GM19438 (cell line): ENCODE results near the gene TRANK1.

Experiments used
- ATAC-seq: cut with Tn5 transposase; IDR thresholded peaks from one replicate; pipeline ENCODE4 v1.9.1; 2021; ENCODE audit warnings: low read depth; ENCODE audit not compliant: unreplicated experiment

Gene TRANK1

GRCh38 chr3:36862076-36862755 is 82.6 kb downstream of the TRANK1 start:
- no peak for ATAC-seq

- no peak for ATAC-seq
These were observed 85.4 kb downstream of the TRANK1 start for GRCh38 chr3:36859494-36859893.

- ATAC-seq, result no peak
These were observed 92.8 kb downstream of the TRANK1 start for GRCh38 chr3:36852071-36852470.

- no peak for ATAC-seq
These were observed 94.1 kb downstream of the TRANK1 start for GRCh38 chr3:36850743-36851142.

GRCh38 chr3:36846406-36846805 is 98.4 kb downstream of the TRANK1 start:
- no peak for ATAC-seq

GRCh38 chr3:36843065-36844051 is 101.5 kb downstream of the TRANK1 start:
- peak; percentile 80 for ATAC-seq

GRCh38 chr3:36842275-36842674 is 102.6 kb downstream of the TRANK1 start:
- ATAC-seq, result no peak

GRCh38 chr3:36840453-36840921 is 104.4 kb downstream of the TRANK1 start:
- no peak for ATAC-seq

GRCh38 chr3:36837089-36837488 is 107.8 kb downstream of the TRANK1 start:
- ATAC-seq, result no peak

GRCh38 chr3:36833160-36833814 is 111.6 kb downstream of the TRANK1 start:
- no peak for ATAC-seq

GRCh38 chr3:36832406-36832805 is 112.4 kb downstream of the TRANK1 start:
- no peak for ATAC-seq

GRCh38 chr3:36827133-36827532 is 117.7 kb downstream of the TRANK1 start:
- ATAC-seq, result no peak

GRCh38 chr3:36826240-36826639 is 118.6 kb downstream of the TRANK1 start:
- ATAC-seq, result no peak

GRCh38 chr3:36824443-36824842 is 120.4 kb downstream of the TRANK1 start:
- ATAC-seq, result no peak

GRCh38 chr3:36823806-36824205 is 121.0 kb downstream of the TRANK1 start:
- ATAC-seq, result no peak

- ATAC-seq, result no peak
These were observed 124.8 kb downstream of the TRANK1 start for GRCh38 chr3:36820083-36820482.

- no peak for ATAC-seq
These were observed 126.9 kb downstream of the TRANK1 start for GRCh38 chr3:36817806-36818533.

- no peak for ATAC-seq
These were observed 129.5 kb downstream of the TRANK1 start for GRCh38 chr3:36815375-36815774.

- ATAC-seq, result no peak
These were observed 130.1 kb downstream of the TRANK1 start for GRCh38 chr3:36814776-36815175.

GRCh38 chr3:36814066-36814717 is 130.7 kb downstream of the TRANK1 start:
- no peak for ATAC-seq
